H9 (cell line): ENCODE results near the gene PRKCI. TPM values are rescaled to one million over a fixed set of nuclear protein-coding genes. Genes with fewer than 3 reads are reported as not detected.

Experiments
- DNase-seq: peaks from one replicate; pipeline ENCODE4 v3.0.0-alpha.2; 2017
- H2AFZ ChIP-seq: one replicate; pipeline ENCODE4 v1.6.1; 2013; ENCODE audit warnings: mild to moderate bottlenecking, low read length, control low read depth, moderate library complexity
- H2AK5ac ChIP-seq: 2 replicates; pipeline ENCODE4 v1.6.1; 2013; ENCODE audit warnings: low read length, control low read depth, mixed read lengths; ENCODE audit not compliant: insufficient read length
- H2BK120ac ChIP-seq: one replicate; pipeline ENCODE4 v1.6.1; 2013; ENCODE audit warnings: low read depth, mild to moderate bottlenecking, low read length, control low read depth, inconsistent platforms; ENCODE audit not compliant: poor library complexity, severe bottlenecking
- H2BK12ac ChIP-seq: 2 replicates; pipeline ENCODE4 v1.6.1; 2013; ENCODE audit warnings: low read length, control low read depth, mixed read lengths, low read depth; ENCODE audit not compliant: insufficient read length
- H2BK15ac ChIP-seq: 2 replicates; pipeline ENCODE4 v1.6.1; 2013; ENCODE audit warnings: low read depth, low read length, control low read depth
- H2BK20ac ChIP-seq: one replicate; pipeline ENCODE4 v1.6.1; 2013; ENCODE audit warnings: low read depth, mild to moderate bottlenecking, low read length, control low read depth, inconsistent platforms; ENCODE audit not compliant: poor library complexity, severe bottlenecking
- H2BK5ac ChIP-seq: 2 replicates; pipeline ENCODE4 v1.6.1; 2013; ENCODE audit warnings: low read length, control low read depth, mixed read lengths; ENCODE audit not compliant: insufficient read length
- H3K14ac ChIP-seq: 2 replicates; pipeline ENCODE4 v1.6.1; 2013; ENCODE audit warnings: low read length, control low read depth; ENCODE audit not compliant: insufficient read depth
- H3K18ac ChIP-seq: 2 replicates; pipeline ENCODE4 v1.6.1; 2013; ENCODE audit warnings: low read depth, mild to moderate bottlenecking, mixed read lengths, low read length, control low read depth; ENCODE audit not compliant: insufficient read length
- H3K23ac ChIP-seq: 2 replicates; pipeline ENCODE4 v1.6.1; 2013; ENCODE audit warnings: low read length, control low read depth, mixed read lengths, low read depth; ENCODE audit not compliant: insufficient read length
- H3K23me2 ChIP-seq: 2 replicates; pipeline ENCODE4 v1.6.1; 2013; ENCODE audit warnings: low read depth, mild to moderate bottlenecking, mixed read lengths, low read length, control low read depth; ENCODE audit not compliant: insufficient read length, poor library complexity, severe bottlenecking
- H3K27ac ChIP-seq: 2 replicates; pipeline ENCODE4 v1.5.1; 2013; ENCODE audit warnings: low read length, control low read depth, mixed read lengths, low read depth; ENCODE audit not compliant: insufficient read length
- H3K27me3 ChIP-seq: 2 replicates; pipeline ENCODE4 v1.6.1; 2013; ENCODE audit warnings: low read length, control low read depth, inconsistent platforms; ENCODE audit not compliant: insufficient read depth
- H3K4ac ChIP-seq: 2 replicates; pipeline ENCODE4 v1.6.1; 2013; ENCODE audit warnings: low read depth, mild to moderate bottlenecking, control low read depth, inconsistent platforms, low read length, moderate library complexity
- H3K4me1 ChIP-seq: 2 replicates; pipeline ENCODE4 v1.6.1; 2013; ENCODE audit warnings: low read length, control low read depth, inconsistent platforms; ENCODE audit not compliant: insufficient read depth
- H3K4me2 ChIP-seq: 2 replicates; pipeline ENCODE4 v1.6.1; 2013; ENCODE audit warnings: low read length, control low read depth, mixed read lengths; ENCODE audit not compliant: insufficient read length, insufficient read depth
- H3K56ac ChIP-seq: 2 replicates; pipeline ENCODE4 v1.6.1; 2013; ENCODE audit warnings: low read depth, mild to moderate bottlenecking, mixed read lengths, low read length, control low read depth; ENCODE audit not compliant: insufficient read length
- H3K79me1 ChIP-seq: 2 replicates; pipeline ENCODE4 v1.6.1; 2013; ENCODE audit warnings: low read depth, mild to moderate bottlenecking, moderate library complexity, low read length, control low read depth, inconsistent platforms; ENCODE audit not compliant: insufficient read depth, poor library complexity, severe bottlenecking
- H3K79me2 ChIP-seq: 2 replicates; pipeline ENCODE4 v1.6.1; 2013; ENCODE audit warnings: low read length, control low read depth, inconsistent platforms; ENCODE audit not compliant: insufficient read depth
- H3K9ac ChIP-seq: 2 replicates; pipeline ENCODE4 v1.6.1; 2013; ENCODE audit warnings: low read length, control low read depth, mixed read lengths; ENCODE audit not compliant: insufficient read length; ENCODE audit errors: extremely low read depth
- H3K9me3 ChIP-seq: one replicate; pipeline ENCODE4 v1.6.1; 2013; ENCODE audit warnings: low read depth, low read length, inconsistent platforms; ENCODE audit not compliant: control insufficient read depth
- H3T11ph ChIP-seq: one replicate; pipeline ENCODE4 v1.6.1; 2013; ENCODE audit warnings: mild to moderate bottlenecking, low read length, control low read depth, inconsistent platforms
- H4K20me1 ChIP-seq: one replicate; pipeline ENCODE4 v1.6.1; 2013; ENCODE audit not compliant: control insufficient read depth, insufficient read length, insufficient read depth
- H4K5ac ChIP-seq: 2 replicates; pipeline ENCODE4 v1.6.1; 2013; ENCODE audit warnings: low read depth, mild to moderate bottlenecking, mixed read lengths, low read length, control low read depth; ENCODE audit not compliant: insufficient read length
- H4K8ac ChIP-seq: replicated peaks from 2 replicates; pipeline ENCODE4 v1.6.1; 2013; ENCODE audit warnings: low read length, control low read depth, mixed read lengths, low read depth; ENCODE audit not compliant: insufficient read length
- H4K91ac ChIP-seq: 2 replicates; pipeline ENCODE4 v1.6.1; 2013; ENCODE audit warnings: low read depth, mild to moderate bottlenecking, moderate library complexity, mixed read lengths, low read length, control low read depth; ENCODE audit not compliant: insufficient read length
- H3K27ac Mint-ChIP-seq, 3 experiments: 2 replicates in 2 of 3; 3 replicates in 1 of 3; pipeline ENCODE4 v1.8.0; 2020 to 2021; ENCODE audit warnings: mixed read lengths in 3 of 3, mild to moderate bottlenecking in 1 of 3, moderate library complexity in 1 of 3
- H3K27me3 Mint-ChIP-seq: 2 replicates; pipeline ENCODE4 v1.8.0; 2021; ENCODE audit warnings: low read depth, mild to moderate bottlenecking, moderate library complexity, mixed read lengths
- H3K36me3 Mint-ChIP-seq, 3 experiments: 2 replicates in 2 of 3; 3 replicates in 1 of 3; pipeline ENCODE4 v1.8.0; 2020 to 2021; ENCODE audit warnings: low read depth in 3 of 3, mixed read lengths in 3 of 3; ENCODE audit not compliant: insufficient read depth in 1 of 3
- H3K4me1 Mint-ChIP-seq, 2 experiments: 2 replicates each; pipeline ENCODE4 v1.8.0; 2020; ENCODE audit warnings: mixed read lengths in 2 of 2
- H3K4me3 Mint-ChIP-seq, 2 experiments: 2 replicates in 1 of 2; 3 replicates in 1 of 2; pipeline ENCODE4 v1.8.0; 2020 to 2021; ENCODE audit warnings: mild to moderate bottlenecking in 2 of 2, mixed read lengths in 2 of 2, moderate library complexity in 1 of 2
- H3K9me3 Mint-ChIP-seq, 2 experiments: 2 replicates in 1 of 2; 3 replicates in 1 of 2; pipeline ENCODE4 v1.8.0; 2020; ENCODE audit warnings: mild to moderate bottlenecking in 2 of 2, mixed read lengths in 2 of 2, moderate library complexity in 1 of 2
- WGBS: extraction: QIAGEN DNeasy Blood & Tissue Kit; methylation state at CpG from one replicate; pipeline ENCODE4 v1.1.7; 2013; ENCODE audit warnings: missing lambda C conversion rate, low lambda C conversion rate, mixed read lengths; ENCODE audit not compliant: insufficient read length; ENCODE audit errors: extremely low coverage; 5-methylcytosine and 5-hydroxymethylcytosine counted together
- total RNA-seq: library from RNA; stranded (reverse); gene quantifications from 2 replicates; pipeline ENCODE4 v1.2.1, GENCODE V29; 2021
- TF ChIP-seq, protein P1 (sequence below): fragments of 200-600 bp; sonication (generic); conservative IDR thresholded peaks from 3 replicates; pipeline ENCODE4 v1.8.0; 2021; ENCODE audit warnings: antibody characterized with exemption, mild to moderate bottlenecking

The PRKCI gene
- total RNA-seq, 1 experiment from 2014 or later, result 71.1 TPM

DNA sequence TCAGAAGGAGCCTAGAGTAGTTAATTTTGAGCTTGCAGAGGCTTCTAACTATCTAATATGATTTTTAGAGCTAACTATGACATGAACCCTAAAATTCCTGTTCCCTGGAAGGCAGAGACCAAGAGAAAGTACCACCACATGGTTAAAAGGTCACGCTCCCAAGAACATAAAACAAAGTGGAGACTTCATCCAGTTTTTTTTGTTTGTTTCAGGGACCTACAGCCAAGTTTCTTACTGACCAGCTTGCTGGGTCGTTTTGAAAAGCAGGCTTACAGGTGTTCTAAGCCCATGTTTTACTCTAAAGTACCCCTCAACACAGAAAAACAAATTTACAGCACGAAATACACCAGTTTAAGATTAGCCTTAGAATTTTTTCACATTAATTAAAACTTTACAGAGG is 95.7 kb downstream of the PRKCI start:
- H3K18ac ChIP-seq, result no peak overlapping the region
- H2AK5ac ChIP-seq, result no peak overlapping the region
- no peaks in the 10 kb centered on the region for H4K20me1 ChIP-seq
- H3K4ac ChIP-seq, result no peak overlapping the region
- Mint-ChIP-seq H3K4me1 (peaks cover 20 to 26% of the 10 kb centered on the region in 2 experiments), H3K4me3 (no peak overlapping the region), H3K36me3 (no peaks in the 10 kb centered on the region), H3K27ac (no peak overlapping the region), H3K9me3 (no peaks in the 10 kb centered on the region), H3K27me3 (peaks cover 26% of the 10 kb centered on the region)
- no peak overlapping the region for H3K14ac ChIP-seq
- H3K27ac ChIP-seq, result no peak overlapping the region
- no peak overlapping the region for H3K23ac ChIP-seq
- H2BK120ac ChIP-seq, result no peak overlapping the region
- H4K8ac ChIP-seq, result no peak overlapping the region
- H4K91ac ChIP-seq, result no peak overlapping the region
- no peak overlapping the region for H4K5ac ChIP-seq
- no peaks in the 10 kb centered on the region for H3K79me2 ChIP-seq
- H3T11ph ChIP-seq, result no peak overlapping the region
- no peaks in the 10 kb centered on the region for H3K79me1 ChIP-seq
- no peak overlapping the region for H2AFZ ChIP-seq
- H3K27me3 ChIP-seq, result no peaks in the 10 kb centered on the region
- no peaks in the 10 kb centered on the region for H3K23me2 ChIP-seq
- no peak overlapping the region for H3K56ac ChIP-seq
- no peak overlapping the region for H3K4me2 ChIP-seq
- no peak overlapping the region for H2BK12ac ChIP-seq
- H3K9me3 ChIP-seq, result no peaks in the 10 kb centered on the region
- no peak overlapping the region for H2BK20ac ChIP-seq
- DNase-seq, result no peak
- H2BK5ac ChIP-seq, result no peak overlapping the region
- no peak overlapping the region for H2BK15ac ChIP-seq
- H3K9ac ChIP-seq, result no peak overlapping the region
- H3K4me1 ChIP-seq, result no peaks in the 10 kb centered on the region; the same call in 1 of the 2 replicates
- WGBS, result no CpG with 5 or more reads among the region's 3 CpGs
- TF ChIP-seq, protein P1, sequence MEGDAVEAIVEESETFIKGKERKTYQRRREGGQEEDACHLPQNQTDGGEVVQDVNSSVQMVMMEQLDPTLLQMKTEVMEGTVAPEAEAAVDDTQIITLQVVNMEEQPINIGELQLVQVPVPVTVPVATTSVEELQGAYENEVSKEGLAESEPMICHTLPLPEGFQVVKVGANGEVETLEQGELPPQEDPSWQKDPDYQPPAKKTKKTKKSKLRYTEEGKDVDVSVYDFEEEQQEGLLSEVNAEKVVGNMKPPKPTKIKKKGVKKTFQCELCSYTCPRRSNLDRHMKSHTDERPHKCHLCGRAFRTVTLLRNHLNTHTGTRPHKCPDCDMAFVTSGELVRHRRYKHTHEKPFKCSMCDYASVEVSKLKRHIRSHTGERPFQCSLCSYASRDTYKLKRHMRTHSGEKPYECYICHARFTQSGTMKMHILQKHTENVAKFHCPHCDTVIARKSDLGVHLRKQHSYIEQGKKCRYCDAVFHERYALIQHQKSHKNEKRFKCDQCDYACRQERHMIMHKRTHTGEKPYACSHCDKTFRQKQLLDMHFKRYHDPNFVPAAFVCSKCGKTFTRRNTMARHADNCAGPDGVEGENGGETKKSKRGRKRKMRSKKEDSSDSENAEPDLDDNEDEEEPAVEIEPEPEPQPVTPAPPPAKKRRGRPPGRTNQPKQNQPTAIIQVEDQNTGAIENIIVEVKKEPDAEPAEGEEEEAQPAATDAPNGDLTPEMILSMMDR, result no peak
